HepG2 (cell line): Measurements from ENCODE around the gene PFDN5. TPM values are rescaled to one million over a fixed set of nuclear protein-coding genes. Genes with fewer than 3 reads are reported as not detected.
A peak's percentile ranks its signal among the peaks of the same experiment; 100 is the strongest.

Experiments used
- ATAC-seq: fragments of 200-7000 bp; cut with Tn5 transposase; 3 replicates; pipeline ENCODE4 v1.9.1; 2020; ENCODE audit warnings: mild to moderate bottlenecking, moderate library complexity
- BruUV-seq: library from RNA; stranded (reverse); fragments of 400-500 nt; replicated peaks from 2 replicates; lab custom pipeline; 2021; lab: Mats Ljungman, UMichigan
- CTCF ChIA-PET: fragments of 300-600 bp; formaldehyde crosslinking; extraction: SDS; loops from one replicate; lab custom pipeline; 2021; ENCODE audit warnings: low total read pairs, inconsistent platforms, low intra/inter-chr PET ratio; lab: Yijun Ruan, JAX
- POLR2A ChIA-PET: fragments of 350-600 bp; sonication (Branson Sonifier 250); formaldehyde crosslinking; loops from one replicate; lab custom pipeline; 2020; ENCODE audit warnings: antibody characterized with exemption, inconsistent platforms; lab: Yijun Ruan, JAX
- DNase-seq: peaks from one replicate; pipeline ENCODE4 v3.0.0-alpha.2; 2015; ENCODE audit warnings: low spot score
- FAIRE-seq: peaks from 3 replicates; lab custom pipeline; 2011; peaks lifted over from hg19 to GRCh38; lab: Jason Lieb, UNC
- H2AFZ ChIP-seq: one replicate; pipeline ENCODE4 v1.6.1; 2011; ENCODE audit warnings: low read length, inconsistent platforms
- H3K27ac ChIP-seq: fragments of 300-600 bp; 3 replicates; pipeline ENCODE4 v1.8.0; 2011; ENCODE audit warnings: mixed run types, mild to moderate bottlenecking, mixed read lengths, low read length, inconsistent platforms; ENCODE audit not compliant: insufficient read depth; ENCODE audit errors: extremely low read length
- H3K27me3 ChIP-seq, 2 experiments: fragments of 200-600 bp in 1 of 2; 2 replicates in 1 of 2; 3 replicates in 1 of 2; pipeline versions ENCODE4 v1.6.0 to v1.8.0; 2011; ENCODE audit warnings: low read length in 2 of 2, mild to moderate bottlenecking in 2 of 2, moderate library complexity in 2 of 2, inconsistent platforms in 1 of 2; ENCODE audit not compliant: insufficient read depth in 2 of 2, control insufficient read depth in 1 of 2
- H3K36me3 ChIP-seq, 2 experiments: fragments of 200-600 bp in 1 of 2; replicated peaks in 1 of 2; 2 replicates in 1 of 2; 3 replicates in 1 of 2; pipeline versions ENCODE4 v1.5.1 to v1.8.0; 2011; ENCODE audit warnings: low read length in 2 of 2, inconsistent platforms in 1 of 2; ENCODE audit not compliant: insufficient read depth in 2 of 2, control insufficient read depth in 1 of 2
- H3K4me1 ChIP-seq: 2 replicates; pipeline ENCODE4 v1.5.1; 2012; ENCODE audit warnings: low read length, inconsistent platforms; ENCODE audit not compliant: insufficient read depth
- H3K4me2 ChIP-seq: 2 replicates; pipeline ENCODE4 v1.6.0; 2011; ENCODE audit warnings: low read depth, low read length, inconsistent platforms
- H3K4me3 ChIP-seq, 3 experiments: fragments of 200-600 bp in 1 of 3; sonication (generic), shearing (Covaris generic) in 1 of 3; replicated peaks in 1 of 3; 2 replicates each; pipeline ENCODE4 v1.5.1; 2011 to 2016; ENCODE audit warnings: low read length in 3 of 3, inconsistent platforms in 2 of 3, low read depth in 2 of 3, mild to moderate bottlenecking in 2 of 3, control low read depth in 1 of 3, mixed read lengths in 1 of 3; ENCODE audit not compliant: insufficient read depth in 1 of 3
- H3K79me2 ChIP-seq: one replicate; pipeline ENCODE4 v1.6.1; 2011; ENCODE audit warnings: low read length, inconsistent platforms; ENCODE audit not compliant: insufficient read depth
- H3K9ac ChIP-seq: 2 replicates; pipeline ENCODE4 v1.6.0; 2011; ENCODE audit warnings: mild to moderate bottlenecking, low read depth, low read length, inconsistent platforms; ENCODE audit not compliant: insufficient read depth
- H3K9me3 ChIP-seq: 2 replicates; pipeline ENCODE4 v1.5.1; 2012; ENCODE audit warnings: mild to moderate bottlenecking, low read length
- H4K20me1 ChIP-seq: 2 replicates; pipeline ENCODE4 v1.6.0; 2011; ENCODE audit warnings: inconsistent platforms, mild to moderate bottlenecking, low read length, moderate library complexity; ENCODE audit not compliant: insufficient read depth
- CEBPG ChIP-seq: IDR thresholded peaks from 2 replicates; pipeline ENCODE4 v1.6.1; 2016
- FLYWCH1 ChIP-seq: sonication (generic); formaldehyde crosslinking; IDR thresholded peaks from 2 replicates; pipeline ENCODE4 v1.8.1; 2023; ENCODE audit warnings: mild to moderate bottlenecking, missing genetic modification reagents
- FOXP1 ChIP-seq, 2 experiments: fragments of 450-650 bp in 1 of 2; IDR thresholded peaks; 2 replicates each; pipeline ENCODE4 v1.6.1; 2017 to 2018; ENCODE audit warnings: antibody characterized with exemption in 1 of 2
- KAT7 ChIP-seq: IDR thresholded peaks from 2 replicates; pipeline ENCODE4 v1.6.1; 2018; ENCODE audit warnings: borderline replicate concordance, missing compliant biosample characterization
- POLR2A ChIP-seq, 2 experiments: IDR thresholded peaks; 2 replicates each; pipeline ENCODE4 v1.6.1; 2011; ENCODE audit warnings: low read depth in 2 of 2, low read length in 2 of 2, mild to moderate bottlenecking in 1 of 2, moderate library complexity in 1 of 2; ENCODE audit not compliant: insufficient read depth in 1 of 2
- SALL2 ChIP-seq: sonication (generic); formaldehyde crosslinking; IDR thresholded peaks from 2 replicates; pipeline ENCODE4 v1.8.1; 2023; ENCODE audit warnings: mild to moderate bottlenecking, missing genetic modification reagents, inconsistent platforms
- TEAD3 ChIP-seq: optimal IDR thresholded peaks from 2 replicates; pipeline ENCODE3; 2016; ENCODE audit warnings: borderline replicate concordance
- ZBTB43 ChIP-seq: sonication (generic); formaldehyde crosslinking; conservative IDR thresholded peaks from 2 replicates; pipeline ENCODE4 v1.4.0; 2020; ENCODE audit warnings: missing genetic modification reagents
- ZNF264 ChIP-seq: sonication (generic); formaldehyde crosslinking; IDR thresholded peaks from 2 replicates; pipeline ENCODE4 v1.4.0; 2020; ENCODE audit warnings: missing genetic modification reagents
- ZNF407 ChIP-seq: sonication (generic); formaldehyde crosslinking; IDR thresholded peaks from one replicate; pipeline ENCODE4 v1.5.1; 2020; ENCODE audit warnings: mild to moderate bottlenecking, missing genetic modification reagents; ENCODE audit errors: not compliant biosample characterization
- ZNF770 ChIP-seq: sonication (generic); formaldehyde crosslinking; IDR thresholded peaks from 2 replicates; pipeline ENCODE4 v1.5.0; 2020; ENCODE audit warnings: mild to moderate bottlenecking, missing genetic modification reagents
- ZSCAN12 ChIP-seq: sonication (generic); formaldehyde crosslinking; IDR thresholded peaks from 2 replicates; pipeline ENCODE4 v1.9.0; 2021; ENCODE audit warnings: mild to moderate bottlenecking, missing genetic modification reagents
- ZSCAN25 ChIP-seq: sonication (generic); formaldehyde crosslinking; IDR thresholded peaks from 2 replicates; pipeline ENCODE4 v1.8.0; 2022; ENCODE audit warnings: mild to moderate bottlenecking, missing genetic modification reagents
- WGBS: methylation state at CpG from one replicate; pipeline ENCODE4 v1.1.6; 2017; ENCODE audit warnings: low lambda C conversion rate; 5-methylcytosine and 5-hydroxymethylcytosine counted together
- in situ Hi-C: cut with HindIII; loops from 2 replicates; pipeline ENCODE4 v1.10.0; 2017; ENCODE audit warnings: low pct_unique_long_range_greater_than_20kb; ENCODE audit not compliant: extremely low pct_ligation_motif_present
- intact Hi-C: fragments of 100-400 bp; cut with micrococcal nuclease; formaldehyde crosslinking; loops from one replicate; pipeline ENCODE4 v1.10.0; 2022; ENCODE audit not compliant: unreplicated experiment
- polyA plus RNA-seq, 8 experiments: library from polyadenylated mRNA; depleted of rRNA in 3 of 8; stranded (reverse) in 7 of 8; unstranded in 1 of 8; fragments of >200 nt; fragmentation: Illumina TruSeq in 4 of 8; extraction: Trizol in 4 of 8; gene quantifications; 2 replicates each; pipeline versions ENCODE4 v1.2.1 to v1.2.3, GENCODE V29; 2011 to 2016; ENCODE audit warnings: low read depth in 4 of 8, missing spikeins in 1 of 8, mixed read lengths in 1 of 8; ENCODE audit not compliant: insufficient read depth in 1 of 8
- total RNA-seq, 5 experiments: library from RNA; depleted of rRNA; stranded (reverse); fragments of >200 nt; fragmentation: Illumina TruSeq; extraction: Trizol; gene quantifications; 2 replicates each; pipeline ENCODE4 v1.2.3, GENCODE V29; 2016; ENCODE audit warnings: low read depth in 1 of 5

PFDN5 gene
- total and polyA plus RNA-seq, 2 of the 13 experiments (the other 11 are each of a cell fraction or from before 2014, with no cell fraction given), result 449 to 462 TPM

- Histone ChIP-seq H3K4me1 (peaks cover 15% of the 10 kb centered on the region), H3K4me2 (no peak overlapping the region), H3K79me2 (no peaks in the 10 kb centered on the region), H3K9me3 (no peaks in the 10 kb centered on the region), H2AFZ (no peak overlapping the region), H3K36me3 (peaks cover 18 to 61% of the 10 kb centered on the region in 2 experiments), H3K9ac (no peak overlapping the region), H3K4me3 (no peak overlapping the region), H3K27ac (peak overlapping the region; percentile 49), H4K20me1 (no peaks in the 10 kb centered on the region), H3K27me3 (no peaks in the 10 kb centered on the region; a peak in 1 of 5 replicates)
- in situ Hi-C loops (no loop called here), intact Hi-C loops (no loop called here)
- no TSS peak for BruUV-seq
- ATAC-seq, result peak; percentile 71
- POLR2A ChIA-PET, result interaction anchor here (1.0 to 1.3 kb wide), 2 partner anchors 11 to 16 kb away, joined by 3 to 5 read pairs; partner anchors contain the start of gene PFDN5
- DNase-seq, result peak; percentile 16
- peak; percentile 23 for FAIRE-seq
- WGBS, result 67% methylated on average over 3 of the region's 3 CpGs
- CTCF ChIA-PET, result no interaction called here
- TF ChIP-seq POLR2A (IDR thresholded peaks at IDR 0.05; ENCODE audit: insufficient read depth in 1 of 2, low read depth in 2 of 2, low read length in 2 of 2) (0 out of 4 replicates have a peak, but pooled peaks of 1 of the 2 experiments have one; percentile 21), FOXP1 (IDR thresholded peaks at IDR 0.05) (no peak), FOXP1 (CRISPR knock-in tag; IDR thresholded peaks at IDR 0.05) (no peak), KAT7 (no peak), ZSCAN12 (CRISPR knock-in tag) (no peak), ZSCAN25 (CRISPR knock-in tag) (peak; percentile 53; the same call in 1 of the 2 replicates), ZNF770 (no peak), ZNF264 (CRISPR knock-in tag) (no peak), TEAD3 (CRISPR knock-in tag) (peak; percentile 71), ZBTB43 (CRISPR knock-in tag) (no peak), CEBPG (peak; percentile 61), SALL2 (CRISPR knock-in tag) (no peak), FLYWCH1 (CRISPR knock-in tag) (no peak), ZNF407 (CRISPR knock-in tag) (no peak)
Measured at GRCh38 chr12:53279283-53279869, 16.0 kb upstream of the PFDN5 start.
